GM08714 (cell line): ENCODE results near the gene DBF4B.

Source experiments
- H3K4me3 ChIP-seq: fragments of 200-500 bp; sonication (Bioruptor generic); 2 replicates; pipeline ENCODE4 v1.5.1; 2014; ENCODE audit warnings: mild to moderate bottlenecking, low read length, inconsistent platforms
- ZNF274 ChIP-seq: IDR thresholded peaks from 2 replicates; pipeline ENCODE4 v1.6.1; 2012; ENCODE audit warnings: mild to moderate bottlenecking, low read depth, low read length

The DBF4B gene

DNA sequence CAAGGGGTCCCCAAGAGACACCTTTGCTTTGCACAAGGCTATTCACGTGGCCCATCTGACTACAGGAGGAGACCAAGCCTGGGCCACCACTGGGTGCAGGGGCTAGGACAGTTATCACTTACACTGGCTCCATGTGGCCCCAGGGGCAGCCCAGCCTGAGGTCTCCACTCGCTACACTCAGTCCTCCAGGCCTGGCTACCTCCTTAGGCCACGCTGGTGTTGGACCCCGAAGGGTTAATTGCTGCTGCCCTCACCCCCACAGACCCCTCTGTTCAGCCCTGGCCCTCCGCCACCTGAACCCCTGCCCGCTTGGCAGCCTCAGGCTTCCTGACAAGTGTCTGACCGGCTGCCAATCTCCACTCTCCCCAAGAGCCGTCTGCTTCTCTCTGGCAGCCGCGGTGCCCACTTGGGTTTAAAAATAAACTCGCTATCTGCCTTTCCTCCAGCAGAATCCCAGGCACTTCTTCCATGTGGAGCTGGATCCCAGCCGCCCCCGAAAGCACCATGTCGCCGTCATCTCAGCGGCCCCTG is 78.2 kb downstream of the DBF4B start:
- TF ChIP-seq ZNF274 = no peak
- no peak overlapping the region for H3K4me3 ChIP-seq

DNA sequence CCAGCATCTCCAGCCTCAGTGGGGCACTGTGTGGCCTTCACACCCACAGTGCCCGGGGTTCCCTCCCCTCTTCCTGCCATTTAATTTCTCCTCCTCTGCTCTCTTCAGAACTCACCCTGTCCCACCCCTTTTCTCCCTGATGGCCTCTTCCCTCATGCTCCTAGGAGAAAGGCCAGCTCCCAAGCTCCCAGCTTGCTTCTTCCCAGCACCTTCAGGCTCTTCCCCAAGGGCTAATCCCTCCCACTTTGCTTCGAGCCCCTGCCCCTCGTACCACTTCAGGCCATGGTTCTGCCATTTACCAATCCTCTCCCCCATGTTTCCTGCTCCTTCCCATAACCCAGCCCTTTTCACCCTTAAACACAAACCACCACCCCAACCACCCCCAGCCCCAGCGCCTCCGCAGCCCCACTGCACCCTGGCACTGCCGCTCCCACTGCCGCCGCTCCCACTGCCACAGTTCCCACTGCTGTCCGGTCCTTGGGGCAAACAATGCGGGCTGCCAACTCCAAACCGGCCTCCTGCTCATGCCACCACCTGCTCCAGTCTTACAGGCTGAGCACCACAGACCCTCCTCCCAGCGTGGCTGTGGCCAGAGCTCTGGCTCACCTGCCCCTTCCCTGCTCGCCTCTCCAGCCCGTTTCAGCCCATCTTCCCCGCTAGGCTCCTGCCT is 78.9 kb downstream of the DBF4B start:
- no peak for TF ChIP-seq ZNF274

DNA sequence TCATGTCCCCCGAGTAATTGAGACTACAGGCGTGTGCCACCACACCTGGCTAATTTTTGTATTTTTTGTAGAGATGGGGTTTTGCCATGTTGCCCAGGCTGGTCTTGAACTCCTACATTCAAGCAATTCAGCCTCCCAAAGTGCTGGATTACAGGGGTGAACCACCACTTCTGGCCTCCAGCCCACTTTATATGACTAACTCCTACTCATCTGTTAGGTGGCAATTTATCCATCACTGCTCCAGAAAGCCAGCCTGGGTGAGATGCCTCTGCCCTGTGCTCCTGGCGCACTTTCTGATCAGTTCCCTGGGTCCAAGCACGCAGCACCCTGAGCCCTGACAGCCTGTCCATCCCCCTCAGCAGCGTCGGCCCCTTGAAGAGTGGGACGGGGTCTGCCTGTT is 79.7 kb downstream of the DBF4B start:
- no peak overlapping the region for H3K4me3 ChIP-seq
- TF ChIP-seq ZNF274 = no peak

More for the DNA sequence above, 78.9 kb downstream of the DBF4B start:
- H3K4me3 ChIP-seq = no peak overlapping the region

DNA sequence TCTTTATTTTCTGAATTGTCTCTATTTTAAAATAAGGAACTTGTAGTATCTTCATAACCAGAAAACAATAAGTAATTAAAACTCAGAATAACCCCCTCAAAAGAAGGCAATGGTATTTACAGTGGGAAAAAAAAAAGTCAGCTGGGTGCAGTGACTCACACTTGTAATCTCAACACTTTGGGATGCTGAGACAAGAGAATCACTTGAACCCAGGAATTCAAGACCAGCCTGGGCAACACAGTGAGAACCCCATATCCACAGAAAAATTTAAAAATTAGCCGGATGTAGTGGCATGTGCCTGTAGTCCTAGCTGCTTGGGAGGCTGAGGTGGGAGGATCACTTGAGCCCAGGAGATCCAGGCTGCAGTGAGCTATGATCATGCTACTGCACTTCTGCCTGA is 83.8 kb downstream of the DBF4B start:
- TF ChIP-seq ZNF274 = no peak
- no peak overlapping the region for H3K4me3 ChIP-seq

DNA sequence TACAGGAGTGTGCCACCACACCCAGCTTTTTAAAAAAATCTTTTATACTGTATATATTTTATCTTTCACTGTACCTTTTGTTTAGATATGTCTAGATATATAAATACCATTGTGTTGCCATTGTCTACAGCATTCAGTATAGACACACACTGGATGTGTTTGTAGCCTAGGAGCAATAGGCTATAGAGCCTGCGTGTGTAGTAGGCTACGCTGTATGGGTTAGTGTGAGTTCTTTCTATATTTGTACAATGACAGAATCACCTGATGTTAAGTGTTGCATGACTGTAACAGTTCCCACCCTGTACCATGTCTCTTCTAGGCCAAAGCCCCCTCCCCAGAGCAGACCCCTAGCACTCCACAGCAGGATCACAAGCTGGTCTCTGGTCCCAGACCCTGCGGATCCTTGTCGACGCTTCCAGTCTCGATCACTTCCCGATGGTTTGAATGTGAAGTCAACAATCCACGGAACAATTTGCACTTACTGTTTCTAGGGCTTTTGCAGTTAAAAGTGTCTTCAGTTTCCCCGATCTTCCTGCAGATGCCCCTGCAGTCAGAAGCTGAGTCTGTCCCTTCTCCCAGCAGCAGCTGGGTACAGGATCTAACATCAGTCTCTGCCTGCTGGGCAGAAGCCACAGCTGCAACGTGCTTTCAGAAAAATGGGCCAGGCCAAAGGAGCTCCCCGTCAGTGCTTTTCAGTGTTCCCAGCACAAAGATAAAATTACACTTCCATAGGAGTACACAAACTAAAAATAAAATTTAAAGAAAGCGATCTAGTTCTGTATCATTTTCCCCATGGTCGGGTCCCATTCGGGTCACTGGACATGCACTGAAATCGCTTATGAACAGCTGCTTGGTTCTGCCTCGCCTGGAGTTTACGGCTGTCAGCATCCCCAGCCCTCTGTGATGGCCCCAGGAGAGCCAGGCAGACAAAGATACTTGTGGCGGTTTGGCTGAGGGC is 85.7 kb downstream of the DBF4B start:
- TF ChIP-seq ZNF274 = no peak
- no peak overlapping the region for H3K4me3 ChIP-seq

DNA sequence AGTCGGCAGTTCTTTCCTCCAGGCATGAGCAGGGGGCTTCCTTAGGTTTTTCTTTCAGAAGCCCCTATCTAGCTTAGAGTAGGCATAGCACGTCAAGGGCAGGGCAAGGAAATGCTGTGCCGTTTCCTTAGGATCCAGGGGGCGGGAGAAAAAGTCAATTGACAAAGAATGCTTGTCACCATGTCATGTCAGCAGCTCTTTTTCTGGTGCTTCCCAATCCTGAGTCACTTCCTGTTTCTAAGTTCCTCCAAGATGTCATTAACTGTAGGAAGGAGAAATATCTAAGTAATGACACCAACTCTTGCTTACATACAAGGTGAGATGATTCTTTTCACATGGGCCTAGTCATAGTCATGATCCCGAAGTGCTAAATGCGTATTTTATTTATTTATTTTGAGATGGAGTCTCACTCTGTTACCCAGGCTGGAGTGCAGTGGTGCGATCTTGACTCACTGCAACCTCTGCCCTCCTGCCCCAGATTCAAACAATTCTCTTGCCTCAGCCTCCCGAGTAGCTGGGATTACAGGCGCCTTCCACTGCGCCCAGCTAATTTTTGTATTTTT is 86.5 kb downstream of the DBF4B start:
- no peak overlapping the region for H3K4me3 ChIP-seq
- no peak for TF ChIP-seq ZNF274

DNA sequence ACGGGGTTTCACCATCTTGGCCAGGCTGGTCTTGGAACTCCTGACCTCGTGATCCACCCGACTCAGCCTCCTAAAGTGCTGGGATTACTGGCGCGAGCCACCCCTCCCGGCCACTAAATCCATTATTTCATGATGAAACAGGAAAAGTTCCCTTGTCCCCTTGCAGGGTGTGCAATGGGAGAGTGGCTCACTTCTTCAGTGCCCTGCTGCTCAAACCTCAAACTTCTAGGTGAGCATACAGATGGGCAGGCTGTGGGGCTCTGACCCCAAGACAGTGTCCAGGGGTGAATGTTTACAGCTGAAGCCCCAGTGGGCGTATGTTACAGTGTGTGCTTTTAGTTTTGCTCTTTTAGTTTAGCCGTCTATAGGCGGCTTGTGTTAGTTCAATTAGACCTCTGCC is 87.0 kb downstream of the DBF4B start:
- H3K4me3 ChIP-seq = no peak overlapping the region
- TF ChIP-seq ZNF274 = no peak

DNA sequence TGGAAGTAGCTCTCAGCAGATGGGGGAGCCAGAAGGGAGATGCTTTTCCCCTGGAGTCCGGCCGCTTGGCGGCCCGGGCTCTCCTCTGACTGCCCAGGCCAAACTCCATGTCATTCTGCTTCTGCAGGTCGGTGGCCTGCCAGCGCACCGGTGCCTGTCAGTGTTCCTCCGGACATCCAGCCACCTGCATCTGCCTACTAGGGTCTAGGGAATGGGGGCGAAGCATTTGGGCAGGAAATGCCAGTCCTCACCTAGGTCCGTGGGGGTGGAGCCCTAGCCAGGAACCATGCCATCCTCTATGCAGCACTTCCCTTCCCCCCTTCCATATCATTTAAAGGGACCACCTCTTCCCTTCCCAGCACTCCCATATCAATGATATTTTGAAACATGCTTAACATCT is 87.5 kb downstream of the DBF4B start:
- TF ChIP-seq ZNF274 = no peak
- H3K4me3 ChIP-seq = no peak overlapping the region

DNA sequence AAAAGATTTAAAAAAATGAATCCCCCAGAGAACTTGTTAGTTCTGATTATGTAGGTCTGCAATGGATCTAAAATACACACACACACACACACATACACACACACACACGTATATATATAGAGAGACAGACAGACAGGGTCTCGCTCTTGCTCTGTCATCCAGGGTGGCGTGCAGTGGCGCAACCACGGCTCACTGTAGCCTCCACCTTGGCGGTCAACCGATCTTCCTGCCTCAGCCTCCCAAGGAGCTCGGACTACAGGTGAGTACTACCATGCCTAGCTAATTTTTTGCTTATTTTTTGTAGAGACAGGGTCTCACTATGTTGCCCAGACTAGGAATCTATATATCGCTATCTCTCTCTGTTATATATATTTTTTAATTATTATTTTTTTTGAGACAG is 88.3 kb downstream of the DBF4B start:
- no peak for TF ChIP-seq ZNF274
- H3K4me3 ChIP-seq = no peak overlapping the region

DNA sequence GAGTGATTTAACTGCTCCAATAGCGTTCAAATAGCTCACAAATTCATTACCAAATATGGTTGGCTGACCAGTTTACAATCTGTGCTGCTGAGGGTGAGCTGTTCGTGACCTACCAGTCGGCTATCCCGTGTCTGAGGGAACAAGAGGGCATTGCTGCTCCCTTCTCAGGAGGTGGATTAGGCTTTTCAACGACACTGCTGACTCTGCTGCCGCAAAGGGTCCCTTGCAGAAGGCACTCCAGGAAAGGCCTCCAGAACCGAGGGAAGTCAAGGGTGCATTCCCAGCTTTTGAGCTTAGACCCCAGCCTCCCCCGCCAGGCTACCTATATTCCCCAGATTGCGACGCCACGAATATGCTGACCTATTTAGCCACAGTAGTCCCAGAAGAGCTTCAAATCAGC is 89.3 kb downstream of the DBF4B start:
- TF ChIP-seq ZNF274 = no peak
- H3K4me3 ChIP-seq = no peak overlapping the region

DNA sequence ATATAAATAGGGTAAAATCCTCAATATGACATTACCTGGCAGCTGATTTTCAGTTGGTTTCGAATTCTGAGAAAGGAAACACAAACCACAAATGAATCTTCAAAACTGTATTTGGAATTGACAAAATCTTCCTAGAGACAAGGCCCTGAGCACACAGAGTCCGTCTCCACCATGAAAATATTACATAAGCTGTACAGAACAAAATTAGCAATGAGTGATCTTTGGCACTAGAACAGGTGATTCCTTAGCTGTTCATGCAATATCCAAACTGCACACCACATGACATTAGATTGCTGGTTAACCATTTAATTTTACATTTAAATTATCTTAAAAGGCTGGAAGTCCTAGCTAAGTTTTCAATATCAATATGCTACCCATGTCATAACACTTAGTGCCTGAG is 89.9 kb downstream of the DBF4B start:
- H3K4me3 ChIP-seq = no peak overlapping the region
- no peak for TF ChIP-seq ZNF274
